Spleen (tissue), 11 donors: ENCODE data around the gene CCDC7. TPM values are rescaled to one million over a fixed set of nuclear protein-coding genes. Genes with fewer than 3 reads are reported as not detected.

ENCODE experiments used
- DNase-seq: peaks from one replicate; pipeline ENCODE4 v3.0.0-alpha.2; 2020
- H3K27ac ChIP-seq, 8 donors: fragments of 200-600 bp; sonication (generic) in 7 of 8; 1 replicate in 4 of 8; 2 replicates in 4 of 8; pipeline versions ENCODE4 v1.5.0 to v1.8.0; 2016 to 2021; ENCODE audit warnings: inconsistent platforms in 4 of 8, mild to moderate bottlenecking in 4 of 8, moderate library complexity in 1 of 8
- H3K27me3 ChIP-seq, 7 donors: fragments of 200-600 bp; sonication (generic) in 6 of 7; replicated peaks in 1 of 7; 1 replicate in 4 of 7; 2 replicates in 3 of 7; pipeline versions ENCODE4 v1.5.0 to v1.8.0; 2016 to 2021; ENCODE audit warnings: inconsistent platforms in 3 of 7, mild to moderate bottlenecking in 1 of 7
- H3K36me3 ChIP-seq, 6 donors: fragments of 200-600 bp; sonication (generic) in 5 of 6; 1 replicate in 4 of 6; 2 replicates in 2 of 6; pipeline versions ENCODE4 v1.5.0 to v1.8.0; 2016 to 2021; ENCODE audit warnings: inconsistent platforms in 2 of 6
- H3K4me1 ChIP-seq, 6 donors: fragments of 200-600 bp; sonication (generic) in 5 of 6; 1 replicate in 3 of 6; 2 replicates in 3 of 6; pipeline versions ENCODE4 v1.5.0 to v1.8.0; 2016 to 2021; ENCODE audit warnings: inconsistent platforms in 3 of 6
- H3K4me3 ChIP-seq, 8 donors: fragments of 200-600 bp; sonication (generic) in 7 of 8; 1 replicate in 4 of 8; 2 replicates in 4 of 8; pipeline versions ENCODE4 v1.5.0 to v1.8.0; 2016 to 2021; ENCODE audit warnings: inconsistent platforms in 4 of 8, mild to moderate bottlenecking in 4 of 8, moderate library complexity in 2 of 8
- H3K9me3 ChIP-seq, 8 donors: fragments of 200-600 bp; sonication (generic) in 7 of 8; 1 replicate in 4 of 8; 2 replicates in 4 of 8; pipeline versions ENCODE4 v1.5.0 to v1.8.0; 2016 to 2021; ENCODE audit warnings: inconsistent platforms in 4 of 8
- POLR2A ChIP-seq, 3 donors: fragments of 450-650 bp; IDR thresholded peaks; one replicate each; pipeline ENCODE4 v1.5.1; 2017; ENCODE audit warnings: antibody characterized with exemption in 3 of 3, mild to moderate bottlenecking in 1 of 3
- POLR2AphosphoS5 ChIP-seq, 3 donors: sonication (generic); formaldehyde crosslinking; IDR thresholded peaks; one replicate each; pipeline ENCODE4 v1.5.1; 2017; ENCODE audit warnings: antibody characterized with exemption in 3 of 3
- WGBS, 5 donors: extraction: QIAGEN DNeasy Blood & Tissue Kit in 3 of 5; methylation state at CpG; one replicate each; pipeline versions ENCODE4 v1.1.5 to v1.1.7; 2013 to 2018; 5-methylcytosine and 5-hydroxymethylcytosine counted together
- intact Hi-C: fragments of 100-400 bp; cut with DNase I; formaldehyde crosslinking; loops from one replicate; pipeline ENCODE4 v1.15.0; 2023; ENCODE audit warnings: low total_unique reads
- polyA plus RNA-seq, 3 donors: library from polyadenylated mRNA; stranded (reverse); fragments of 200-250 nt; gene quantifications; one replicate each; pipeline ENCODE4 v1.2.1, GENCODE V29; 2013
- total RNA-seq, 7 donors: library from RNA; depleted of rRNA in 3 of 7; stranded (reverse); fragments of >200 nt in 3 of 7; fragmentation: NEBNext Ultra II Directional in 4 of 7; extraction: Animal tissue kit (Norgen Biotek cat#: 25700) in 4 of 7; gene quantifications; one replicate each; pipeline versions ENCODE4 v1.1.0 to v1.2.1, GENCODE V29; 2016 to 2021
- TF ChIP-seq, protein P1 (sequence below), 11 experiments: fragments of 200-600 bp in 7 of 11; fragments of 450-650 bp in 4 of 11; sonication (generic) in 4 of 11; IDR thresholded peaks in 8 of 11; conservative IDR thresholded peaks in 3 of 11; 1 replicate in 7 of 11; 2 replicates in 4 of 11; pipeline versions ENCODE4 v1.4.0 to v1.8.0; 2016 to 2021; ENCODE audit warnings: antibody characterized with exemption in 11 of 11, inconsistent platforms in 4 of 11, mild to moderate bottlenecking in 1 of 11
- donor health status: healthy with polysubstance abuse.
- donor health status: DM: no; HTN: no; CAD: no; lungs with moderate emphysema.
- donor health status: DM: no; HTN: no; CAD: no.
- donor health status: Bipolar disorder and iron deficiency.
- donor health status: healthy.
- donor health status: DM: no; HTN: no; CAD: no.
- donor health status: DM: yes; HTN: yes; CAD: no.

CCDC7 gene
- total and polyA plus RNA-seq, 10 donors: 0.70 to 32.6 (median 22.9) TPM

GRCh38 chr10:32403091-32403490 lies 42.8 kb upstream of the CCDC7 start:
- intact Hi-C loops: no loop called here

GRCh38 chr10:32408690-32409089 lies 37.2 kb upstream of the CCDC7 start:
- Histone ChIP-seq H3K27ac (no peak overlapping the region), H3K36me3 (no peaks in the 10 kb centered on the region), H3K4me1 (no peaks in the 10 kb centered on the region), H3K4me3 (no peak overlapping the region), H3K9me3 (no peaks in the 10 kb centered on the region), H3K27me3 (no peaks in the 10 kb centered on the region)
- TF ChIP-seq POLR2A (IDR thresholded peaks at IDR 0.05): no peak
- TF ChIP-seq, protein P1, sequence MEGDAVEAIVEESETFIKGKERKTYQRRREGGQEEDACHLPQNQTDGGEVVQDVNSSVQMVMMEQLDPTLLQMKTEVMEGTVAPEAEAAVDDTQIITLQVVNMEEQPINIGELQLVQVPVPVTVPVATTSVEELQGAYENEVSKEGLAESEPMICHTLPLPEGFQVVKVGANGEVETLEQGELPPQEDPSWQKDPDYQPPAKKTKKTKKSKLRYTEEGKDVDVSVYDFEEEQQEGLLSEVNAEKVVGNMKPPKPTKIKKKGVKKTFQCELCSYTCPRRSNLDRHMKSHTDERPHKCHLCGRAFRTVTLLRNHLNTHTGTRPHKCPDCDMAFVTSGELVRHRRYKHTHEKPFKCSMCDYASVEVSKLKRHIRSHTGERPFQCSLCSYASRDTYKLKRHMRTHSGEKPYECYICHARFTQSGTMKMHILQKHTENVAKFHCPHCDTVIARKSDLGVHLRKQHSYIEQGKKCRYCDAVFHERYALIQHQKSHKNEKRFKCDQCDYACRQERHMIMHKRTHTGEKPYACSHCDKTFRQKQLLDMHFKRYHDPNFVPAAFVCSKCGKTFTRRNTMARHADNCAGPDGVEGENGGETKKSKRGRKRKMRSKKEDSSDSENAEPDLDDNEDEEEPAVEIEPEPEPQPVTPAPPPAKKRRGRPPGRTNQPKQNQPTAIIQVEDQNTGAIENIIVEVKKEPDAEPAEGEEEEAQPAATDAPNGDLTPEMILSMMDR (IDR thresholded peaks at IDR 0.05 in 8 of 11, conservative IDR thresholded peaks at IDR 0.05 in 3 of 11): no peak
- no peak for TF ChIP-seq POLR2AphosphoS5 (IDR thresholded peaks at IDR 0.05)
- DNase-seq: no peak
- 90 to 98% (median 97%) methylated on average over 5 of the region's 5 CpGs for whole genome bisulfite sequencing, 5 donors
- intact Hi-C loops: no loop called here

More at GRCh38 chr10:32403091-32403490, 42.8 kb upstream of the CCDC7 start:
- H3K27me3 ChIP-seq: no peaks in the 10 kb centered on the region
- 91 to 100% (median 97%) methylated on average over 2 of the region's 2 CpGs for WGBS, 5 donors
- no peaks in the 10 kb centered on the region for H3K4me1 ChIP-seq
- no peaks in the 10 kb centered on the region for H3K36me3 ChIP-seq
- no peak overlapping the region for H3K4me3 ChIP-seq
- H3K9me3 ChIP-seq: no peaks in the 10 kb centered on the region
- TF ChIP-seq, protein P1 (IDR thresholded peaks at IDR 0.05 in 8 of 11, conservative IDR thresholded peaks at IDR 0.05 in 3 of 11): no peak
- TF ChIP-seq POLR2A (IDR thresholded peaks at IDR 0.05): no peak
- TF ChIP-seq POLR2AphosphoS5 (IDR thresholded peaks at IDR 0.05): no peak
- no peak for DNase-seq
- H3K27ac ChIP-seq: no peak overlapping the region

DNA sequence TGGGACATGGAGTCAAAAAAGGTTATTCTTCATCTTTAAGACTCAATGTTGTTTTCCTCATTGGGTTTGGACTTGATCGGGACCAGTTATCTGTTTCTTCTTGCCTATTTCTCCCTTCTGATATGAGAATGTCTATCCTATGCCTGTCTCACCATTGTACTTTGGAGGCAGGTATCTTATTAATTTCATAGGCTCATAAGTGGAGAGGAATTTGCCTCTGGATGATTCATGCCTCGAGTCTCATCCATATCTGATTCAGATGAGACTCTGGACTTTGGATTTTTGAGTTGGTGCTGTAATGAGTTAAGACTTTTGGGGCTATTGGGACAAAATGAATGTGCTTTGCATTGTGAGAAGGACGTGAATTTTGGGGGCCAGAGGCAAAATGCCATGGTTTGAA lies 36.2 kb upstream of the CCDC7 start:
- Histone ChIP-seq H3K4me3 (no peak overlapping the region), H3K9me3 (no peaks in the 10 kb centered on the region), H3K27me3 (no peaks in the 10 kb centered on the region), H3K27ac (no peak overlapping the region), H3K36me3 (no peaks in the 10 kb centered on the region), H3K4me1 (no peaks in the 10 kb centered on the region)
- 66 to 86% (median 77%) methylated on average over 3 of the region's 3 CpGs for WGBS, 5 donors
- intact Hi-C loops: no loop called here
- TF ChIP-seq, protein P1 (IDR thresholded peaks at IDR 0.05 in 8 of 11, conservative IDR thresholded peaks at IDR 0.05 in 3 of 11): no peak
- TF ChIP-seq POLR2AphosphoS5 (IDR thresholded peaks at IDR 0.05): no peak
- no peak for TF ChIP-seq POLR2A (IDR thresholded peaks at IDR 0.05)
- no peak for DNase-seq

GRCh38 chr10:32410569-32410968 lies 35.4 kb upstream of the CCDC7 start:
- no peak overlapping the region for H3K4me3 ChIP-seq
- H3K9me3 ChIP-seq: no peaks in the 10 kb centered on the region
- TF ChIP-seq, protein P1 (IDR thresholded peaks at IDR 0.05 in 8 of 11, conservative IDR thresholded peaks at IDR 0.05 in 3 of 11): no peak
- no peak for TF ChIP-seq POLR2AphosphoS5 (IDR thresholded peaks at IDR 0.05)
- no peak overlapping the region for H3K27ac ChIP-seq
- WGBS, 5 donors: 93 to 97% (median 96%) methylated on average over 8 of the region's 8 CpGs
- H3K4me1 ChIP-seq: no peaks in the 10 kb centered on the region
- no peaks in the 10 kb centered on the region for H3K36me3 ChIP-seq
- DNase-seq: no peak
- intact Hi-C loops: no loop called here
- H3K27me3 ChIP-seq: no peaks in the 10 kb centered on the region
